GDM1 (cell line): ENCODE data around the gene SEC23IP.

Experiments used
- DNase-seq: peaks from one replicate; lab custom pipeline; 2025; lab: John Stamatoyannopoulos, UW

Gene SEC23IP

GRCh38 chr10:119940487-119940886 is 48.0 kb downstream of the SEC23IP start:
- no peak for DNase-seq

- DNase-seq: no peak
Measured at GRCh38 chr10:119942973-119943372, 50.4 kb downstream of the SEC23IP start.

- DNase-seq: no peak
Measured at GRCh38 chr10:119945805-119946204, 53.3 kb downstream of the SEC23IP start.

- no peak for DNase-seq
Measured at GRCh38 chr10:119947300-119947699, 54.8 kb downstream of the SEC23IP start.

- no peak for DNase-seq
Measured at GRCh38 chr10:119957451-119957850, 64.9 kb downstream of the SEC23IP start.

GRCh38 chr10:119962837-119963236 is 70.3 kb downstream of the SEC23IP start:
- DNase-seq: no peak

GRCh38 chr10:119967066-119967465 is 74.5 kb downstream of the SEC23IP start:
- no peak for DNase-seq

GRCh38 chr10:119969609-119970008 is 77.1 kb downstream of the SEC23IP start:
- DNase-seq: no peak

- DNase-seq: no peak
Measured at GRCh38 chr10:119970107-119970506, 77.6 kb downstream of the SEC23IP start.

- no peak for DNase-seq
Measured at GRCh38 chr10:119970963-119971362, 78.4 kb downstream of the SEC23IP start.

- no peak for DNase-seq
Measured at GRCh38 chr10:119973281-119973680, 80.8 kb downstream of the SEC23IP start.

- DNase-seq: no peak
Measured at GRCh38 chr10:119976421-119976820, 83.9 kb downstream of the SEC23IP start.

- no peak for DNase-seq
Measured at GRCh38 chr10:119980956-119981750, 88.6 kb downstream of the SEC23IP start.

- DNase-seq: no peak
Measured at GRCh38 chr10:119981826-119982225, 89.3 kb downstream of the SEC23IP start.

GRCh38 chr10:119988333-119988732 is 95.8 kb downstream of the SEC23IP start:
- no peak for DNase-seq

GRCh38 chr10:119989966-119990365 is 97.4 kb downstream of the SEC23IP start:
- no peak for DNase-seq

GRCh38 chr10:119991066-119991465 is 98.5 kb downstream of the SEC23IP start:
- DNase-seq: no peak

- no peak for DNase-seq
Measured at GRCh38 chr10:119991816-119992215, 99.3 kb downstream of the SEC23IP start.
